ENCODE measurements around the gene RNPC3.

- no peak for TF ChIP-seq CTCF (IDR thresholded peaks at IDR 0.05)
- TF ChIP-seq POLR2A (IDR thresholded peaks at IDR 0.05), result no peak
Observed at GRCh38 chr1:103525114-103525606, 339 bp upstream of the RNPC3 start.
